ENCODE data around the gene CYB5A.

Gene CYB5A

DNA sequence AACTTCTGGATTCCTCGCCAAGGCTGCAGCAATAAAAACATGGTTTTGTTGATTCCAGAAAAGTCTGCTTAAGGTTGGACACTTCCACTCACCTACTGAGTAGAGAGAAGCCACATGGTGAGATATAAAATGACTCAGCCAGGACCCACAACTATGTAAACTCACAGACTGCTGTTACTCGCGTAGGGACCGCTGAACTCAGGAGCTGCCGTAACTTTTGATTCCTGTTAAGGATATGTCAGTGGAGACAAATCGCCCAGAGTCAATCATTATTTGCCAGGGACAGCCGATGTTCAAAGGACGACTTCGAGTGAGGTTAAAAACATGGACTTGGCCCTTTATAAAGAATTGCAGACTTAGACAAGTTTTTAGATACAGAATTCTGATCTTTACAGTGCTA is 25.6 kb downstream of the CYB5A start:
- Histone ChIP-seq H3K9me3 (replicated peaks; ENCODE audit: insufficient read depth, low read length) (no peaks in the 10 kb centered on the region), H2AFZ (ENCODE audit: low read length) (no peak overlapping the region), H3F3A (ENCODE audit: insufficient read depth, low read length) (no peaks in the 10 kb centered on the region), H3K79me2 (ENCODE audit: low read length) (peaks cover 10% of the 10 kb centered on the region; the same call in 1 of the 2 replicates), H3K4me2 (ENCODE audit: low read depth, low read length) (no peak overlapping the region), H3K36me3 (replicated peaks; ENCODE audit: insufficient read depth, low read length) (no peaks in the 10 kb centered on the region), H3K27me3 (replicated peaks; ENCODE audit: insufficient read depth, low read length) (no peaks in the 10 kb centered on the region), H4K20me1 (ENCODE audit: insufficient read depth, low read length) (no peaks in the 10 kb centered on the region), H3K4me1 (ENCODE audit: low read length) (no peaks in the 10 kb centered on the region), H3K9ac (ENCODE audit: low read length) (no peak overlapping the region), H3K9me2 (replicated peaks; ENCODE audit: insufficient read depth, low read length) (no peaks in the 10 kb centered on the region), H3K27ac (ENCODE audit: low read length) (no peak overlapping the region), H3K4me3 (ENCODE audit: low read length) (no peak overlapping the region)
- DNase-seq = no peak
- TF ChIP-seq EZH2phosphoT487 (IDR thresholded peaks at IDR 0.05; ENCODE audit: low read length) (no peak), CTCF (IDR thresholded peaks at IDR 0.05; ENCODE audit: low read length) (no peak), EZH2 (optimal IDR thresholded peaks at IDR 0.05; ENCODE audit: low read depth, low read length) (no peak)

GRCh38 chr18:74265546-74266098 is 26.1 kb downstream of the CYB5A start:
- H3K9me3 ChIP-seq (replicated peaks; ENCODE audit: insufficient read depth, low read length) = no peaks in the 10 kb centered on the region
- no peak overlapping the region for H3K4me2 ChIP-seq (ENCODE audit: low read depth, low read length)
- no peak overlapping the region for H2AFZ ChIP-seq (ENCODE audit: low read length)
- no peaks in the 10 kb centered on the region for H4K20me1 ChIP-seq (ENCODE audit: insufficient read depth, low read length)
- H3K9me2 ChIP-seq (replicated peaks; ENCODE audit: insufficient read depth, low read length) = no peaks in the 10 kb centered on the region
- H3K27me3 ChIP-seq (replicated peaks; ENCODE audit: insufficient read depth, low read length) = no peaks in the 10 kb centered on the region
- no peaks in the 10 kb centered on the region for H3K36me3 ChIP-seq (replicated peaks; ENCODE audit: insufficient read depth, low read length)
- TF ChIP-seq EZH2phosphoT487 (IDR thresholded peaks at IDR 0.05; ENCODE audit: low read length) = no peak
- TF ChIP-seq CTCF (IDR thresholded peaks at IDR 0.05; ENCODE audit: low read length) = no peak
- TF ChIP-seq EZH2 (optimal IDR thresholded peaks at IDR 0.05; ENCODE audit: low read depth, low read length) = no peak
- peaks cover 10% of the 10 kb centered on the region; the same call in 1 of the 2 replicates for H3K79me2 ChIP-seq (ENCODE audit: low read length)
- no peak overlapping the region for H3K9ac ChIP-seq (ENCODE audit: low read length)
- no peak for DNase-seq
- H3K4me3 ChIP-seq (ENCODE audit: low read length) = no peak overlapping the region
- H3F3A ChIP-seq (ENCODE audit: insufficient read depth, low read length) = no peaks in the 10 kb centered on the region
- H3K4me1 ChIP-seq (ENCODE audit: low read length) = no peaks in the 10 kb centered on the region
- H3K27ac ChIP-seq (ENCODE audit: low read length) = no peak overlapping the region

DNA sequence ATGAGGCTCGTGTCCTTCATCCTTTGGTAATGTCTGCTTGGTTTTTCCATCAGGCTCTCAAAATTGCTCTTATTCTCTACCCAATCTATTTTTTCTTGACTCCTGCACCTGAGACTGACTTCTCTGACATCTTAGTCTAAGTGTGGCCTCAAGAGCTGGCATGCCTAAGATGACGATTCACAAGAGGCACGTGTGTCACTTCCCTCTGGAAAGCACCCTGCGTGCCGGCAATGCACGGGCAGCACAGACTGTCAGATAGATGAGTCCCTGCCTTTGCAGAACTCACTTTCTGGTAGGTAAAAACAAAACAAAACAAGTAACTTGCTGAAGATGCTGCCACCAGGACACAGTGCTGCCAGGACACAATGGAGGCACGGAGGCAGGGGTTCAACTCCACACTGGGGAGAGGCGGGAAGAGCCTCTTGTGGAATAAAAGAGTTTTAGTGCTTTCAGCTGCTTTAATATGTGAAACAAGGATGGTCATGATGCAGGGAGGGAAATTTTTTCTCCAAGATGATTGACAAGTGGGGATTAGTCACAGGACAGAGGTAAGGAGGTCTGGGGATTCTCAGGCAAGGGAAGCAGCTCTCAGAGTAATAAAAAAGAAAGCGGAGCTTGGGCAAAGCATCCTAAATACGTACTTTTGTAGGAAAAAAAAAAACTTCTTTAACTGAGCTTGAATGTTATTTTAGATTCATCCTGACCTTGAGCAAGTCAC is 27.3 kb downstream of the CYB5A start:
- Histone ChIP-seq H3K4me1 (ENCODE audit: low read length) (no peaks in the 10 kb centered on the region), H3K27ac (ENCODE audit: low read length) (no peak overlapping the region), H3F3A (ENCODE audit: insufficient read depth, low read length) (no peaks in the 10 kb centered on the region), H3K4me2 (ENCODE audit: low read depth, low read length) (no peak overlapping the region), H3K79me2 (ENCODE audit: low read length) (peaks cover 10% of the 10 kb centered on the region; the same call in 1 of the 2 replicates), H3K36me3 (replicated peaks; ENCODE audit: insufficient read depth, low read length) (no peaks in the 10 kb centered on the region), H3K27me3 (replicated peaks; ENCODE audit: insufficient read depth, low read length) (no peaks in the 10 kb centered on the region), H3K9me3 (replicated peaks; ENCODE audit: insufficient read depth, low read length) (no peaks in the 10 kb centered on the region), H3K4me3 (ENCODE audit: low read length) (no peak overlapping the region), H3K9ac (ENCODE audit: low read length) (no peak overlapping the region), H3K9me2 (replicated peaks; ENCODE audit: insufficient read depth, low read length) (no peaks in the 10 kb centered on the region), H2AFZ (ENCODE audit: low read length) (no peak overlapping the region), H4K20me1 (ENCODE audit: insufficient read depth, low read length) (no peaks in the 10 kb centered on the region)
- no peak for TF ChIP-seq EZH2phosphoT487 (IDR thresholded peaks at IDR 0.05; ENCODE audit: low read length)
- no peak for TF ChIP-seq CTCF (IDR thresholded peaks at IDR 0.05; ENCODE audit: low read length)
- no peak for TF ChIP-seq EZH2 (optimal IDR thresholded peaks at IDR 0.05; ENCODE audit: low read depth, low read length)
- DNase-seq = no peak
